ENCODE results near the gene TNFAIP8L2. TPM values are rescaled to one million over a fixed set of nuclear protein-coding genes. Genes with fewer than 3 reads are reported as not detected.

TNFAIP8L2 gene
- total RNA-seq, 5 donors from 2014 or later (not counting 1 experiment from before 2014, with no cell fraction given) = 3.7 to 41.2 (median 38.8) TPM

DNA sequence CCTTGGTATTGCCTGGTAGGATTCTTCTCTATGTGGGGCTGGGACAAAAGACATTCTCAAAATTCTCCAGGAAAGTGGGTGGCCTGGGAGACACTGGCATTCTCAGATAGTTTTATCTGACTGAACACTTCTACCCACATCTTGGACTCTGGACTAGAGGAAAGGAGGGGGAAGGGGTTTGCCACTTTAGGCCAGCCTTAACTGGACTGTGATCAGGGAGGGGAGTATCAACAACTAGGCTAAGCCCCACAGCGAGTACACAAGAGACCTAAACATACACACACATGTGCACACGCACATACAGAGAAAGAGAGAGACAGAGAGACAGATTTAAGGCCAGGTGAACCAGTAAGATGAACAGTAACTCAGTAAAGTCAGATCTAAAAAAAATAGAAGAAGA, 8.8 kb upstream of the TNFAIP8L2 start:
- no peaks in the 10 kb centered on the region for H3K27me3 Mint-ChIP-seq
- no peak overlapping the region for H3K27ac Mint-ChIP-seq
- DNase-seq (no peak), ATAC-seq (replicated peaks in 1 of 4) (no peak)
- Histone ChIP-seq H3K9me3 (no peaks in the 10 kb centered on the region), H3K36me3 (ENCODE audit: control insufficient read depth in 2 of 2, extremely low read depth in 1 of 2, insufficient read depth in 1 of 2, low read length in 1 of 2) (no peaks in the 10 kb centered on the region), H3K27ac (ENCODE audit: low read length) (no peak overlapping the region), H3K27me3 (replicated peaks in 1 of 2; ENCODE audit: control insufficient read depth in 2 of 2, extremely low read depth in 1 of 2, insufficient read depth in 2 of 2, low read length in 1 of 2) (peaks cover 0 to 11% of the 10 kb centered on the region in 2 experiments), H3K4me1 (ENCODE audit: control insufficient read depth in 1 of 2, extremely low read depth in 1 of 2, insufficient read depth in 2 of 2, low read length in 2 of 2) (peaks cover 0 to 23% of the 10 kb centered on the region in 2 experiments), H3K4me3 (ENCODE audit: control insufficient read depth in 1 of 2, extremely low read depth in 1 of 2, low read length in 1 of 2) (no peak overlapping the region)
- peak overlapping the region; percentile 86 to 95 (median 94) for H3K4me3 Mint-ChIP-seq
- CTCF ChIA-PET = interaction anchor here in 1 of 2 donors (1.2 to 1.9 kb wide), 2 partner anchors 48 to 123 kb away, joined by 4 to 5 read pairs; no protein-coding TSS in a partner anchor
- WGBS (ENCODE audit: insufficient coverage) = no CpG with 5 or more reads among the region's 2 CpGs
- H3K9me3 Mint-ChIP-seq = no peaks in the 10 kb centered on the region
- POLR2A ChIA-PET = no interaction called here
- H3K36me3 Mint-ChIP-seq = no peaks in the 10 kb centered on the region
- peaks cover 14 to 17% (median 16%) of the 10 kb centered on the region in 3 donors for H3K4me1 Mint-ChIP-seq

- H3K9me3 Mint-ChIP-seq = no peaks in the 10 kb centered on the region
- Histone ChIP-seq H3K27ac (ENCODE audit: low read length) (peak overlapping the region; percentile 68), H3K4me1 (ENCODE audit: control insufficient read depth in 1 of 2, extremely low read depth in 1 of 2, insufficient read depth in 2 of 2, low read length in 2 of 2) (peaks cover 39 to 53% of the 10 kb centered on the region in 2 experiments), H3K27me3 (replicated peaks in 1 of 2; ENCODE audit: control insufficient read depth in 2 of 2, extremely low read depth in 1 of 2, insufficient read depth in 2 of 2, low read length in 1 of 2) (no peaks in the 10 kb centered on the region), H3K9me3 (no peaks in the 10 kb centered on the region), H3K36me3 (ENCODE audit: control insufficient read depth in 2 of 2, extremely low read depth in 1 of 2, insufficient read depth in 1 of 2, low read length in 1 of 2) (peaks cover 0 to 27% of the 10 kb centered on the region in 2 donors), H3K4me3 (ENCODE audit: control insufficient read depth in 1 of 2, extremely low read depth in 1 of 2, low read length in 1 of 2) (peak overlapping the region; percentile 89 to 97)
- DNase-seq (peak in 34 of 35 experiments; percentile 28 to 74 (median 50)), ATAC-seq (replicated peaks in 1 of 4) (peak; percentile 58 to 78 (median 72))
- H3K4me1 Mint-ChIP-seq = peaks cover 50 to 66% (median 63%) of the 10 kb centered on the region in 3 donors
- H3K4me3 Mint-ChIP-seq = peak overlapping the region; percentile 99 to 100 (median 100)
- peak overlapping the region; percentile 97 to 100 for H3K27ac Mint-ChIP-seq
- ChIA-PET POLR2A (interaction anchor here in 1 of 2 donors (0.6 kb wide), 1 partner anchor 734 kb away, joined by 3 read pairs; no protein-coding TSS in a partner anchor), CTCF (interaction anchor here (0.5 to 5.1 kb wide), 15 partner anchors 9 to 241 kb away, joined by 3 to 144 read pairs (median 5); partner anchors contain the start of genes GABPB2 (in 1 of the 2), LYSMD1 (in 1 of the 2), MINDY1 (in 1 of the 2) and PSMD4 (in 1 of the 2))
- H3K27me3 Mint-ChIP-seq = no peaks in the 10 kb centered on the region
- 4% methylated on average over 5 of the region's 6 CpGs for WGBS (ENCODE audit: insufficient coverage)
- H3K36me3 Mint-ChIP-seq = peaks cover 27% of the 10 kb centered on the region
Observed at GRCh38 chr1:151157067-151157531, 650 bp downstream of the TNFAIP8L2 start.

DNA sequence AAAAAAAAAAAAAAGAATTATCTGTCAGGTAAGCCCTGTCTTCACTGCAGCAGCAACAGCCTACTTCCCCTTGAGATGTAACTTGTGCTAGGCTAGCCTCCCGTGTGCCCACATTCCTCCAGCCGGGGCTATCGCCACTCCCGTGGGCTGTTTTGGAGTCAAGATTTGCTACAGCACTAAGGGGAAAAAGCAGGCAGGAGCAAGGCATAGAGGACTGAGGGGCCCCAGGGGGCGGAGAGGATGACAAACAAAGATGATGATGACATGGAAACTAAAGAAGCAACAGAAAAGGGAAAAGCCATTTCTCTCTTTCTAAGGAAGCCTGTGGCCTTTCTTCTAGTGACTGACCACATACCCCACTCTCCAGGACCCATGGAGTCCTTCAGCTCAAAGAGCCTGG, 1.9 kb downstream of the TNFAIP8L2 start:
- H3K27ac Mint-ChIP-seq = peak overlapping the region; percentile 97 to 100
- peaks cover 59 to 77% (median 71%) of the 10 kb centered on the region in 3 donors for H3K4me1 Mint-ChIP-seq
- ChIA-PET POLR2A (interaction anchor here in 1 of 2 donors (0.7 kb wide), 1 partner anchor 391 kb away, joined by 7 read pairs; no protein-coding TSS in a partner anchor), CTCF (interaction anchor here (0.6 to 5.1 kb wide), 4 partner anchors 15 to 134 kb away, joined by 3 to 144 read pairs (median 16); no protein-coding TSS in a partner anchor)
- no peaks in the 10 kb centered on the region for H3K9me3 ChIP-seq
- no peaks in the 10 kb centered on the region for H3K9me3 Mint-ChIP-seq
- H3K4me1 ChIP-seq (ENCODE audit: control insufficient read depth in 1 of 2, extremely low read depth in 1 of 2, insufficient read depth in 2 of 2, low read length in 2 of 2) = peaks cover 39 to 53% of the 10 kb centered on the region in 2 experiments
- ATAC-seq (replicated peaks in 1 of 4) (no peak), DNase-seq (peak in 1 of 35 experiments; percentile 9)
- H3K27ac ChIP-seq (ENCODE audit: low read length) = peak overlapping the region; percentile 48
- no peaks in the 10 kb centered on the region for H3K27me3 ChIP-seq (replicated peaks in 1 of 2; ENCODE audit: control insufficient read depth in 2 of 2, extremely low read depth in 1 of 2, insufficient read depth in 2 of 2, low read length in 1 of 2)
- H3K36me3 ChIP-seq (ENCODE audit: control insufficient read depth in 2 of 2, extremely low read depth in 1 of 2, insufficient read depth in 1 of 2, low read length in 1 of 2) = peaks cover 0 to 37% of the 10 kb centered on the region in 2 donors
- peak overlapping the region; percentile 7 to 89 for H3K4me3 ChIP-seq (ENCODE audit: control insufficient read depth in 1 of 2, extremely low read depth in 1 of 2, low read length in 1 of 2)
- H3K36me3 Mint-ChIP-seq = peaks cover 27% of the 10 kb centered on the region
- 38% methylated on average over 1 of the region's 5 CpGs for WGBS (ENCODE audit: insufficient coverage)
- H3K4me3 Mint-ChIP-seq = peak overlapping the region; percentile 99 to 100 (median 100)
- no peaks in the 10 kb centered on the region for H3K27me3 Mint-ChIP-seq

GRCh38 chr1:151158751-151159251, 2.4 kb downstream of the TNFAIP8L2 start:
- H3K4me3 ChIP-seq (ENCODE audit: control insufficient read depth in 1 of 2, extremely low read depth in 1 of 2, low read length in 1 of 2) = peak overlapping the region; percentile 25 to 89
- H3K4me1 ChIP-seq (ENCODE audit: control insufficient read depth in 1 of 2, extremely low read depth in 1 of 2, insufficient read depth in 2 of 2, low read length in 2 of 2) = peaks cover 39 to 58% of the 10 kb centered on the region in 2 experiments
- H3K36me3 ChIP-seq (ENCODE audit: control insufficient read depth in 2 of 2, extremely low read depth in 1 of 2, insufficient read depth in 1 of 2, low read length in 1 of 2) = peaks cover 0 to 37% of the 10 kb centered on the region in 2 donors
- DNase-seq = no peak
- H3K27me3 Mint-ChIP-seq = no peaks in the 10 kb centered on the region
- 91% methylated on average over 17 of the region's 22 CpGs for WGBS (ENCODE audit: insufficient coverage)
- peak overlapping the region; percentile 97 to 100 for H3K27ac Mint-ChIP-seq
- no peaks in the 10 kb centered on the region for H3K27me3 ChIP-seq (replicated peaks in 1 of 2; ENCODE audit: control insufficient read depth in 2 of 2, extremely low read depth in 1 of 2, insufficient read depth in 2 of 2, low read length in 1 of 2)
- ChIA-PET POLR2A (no interaction called here), CTCF (interaction anchor here (1.4 to 3.4 kb wide), 3 partner anchors 59 to 134 kb away, joined by 3 to 29 read pairs (median 10); no protein-coding TSS in a partner anchor)
- H3K27ac ChIP-seq (ENCODE audit: low read length) = peak overlapping the region; percentile 48
- no peak for ATAC-seq (replicated peaks in 1 of 4)
- H3K36me3 Mint-ChIP-seq = peaks cover 27% of the 10 kb centered on the region
- H3K4me3 Mint-ChIP-seq = peak overlapping the region; percentile 99 to 100 (median 100)
- H3K9me3 ChIP-seq = no peaks in the 10 kb centered on the region
- peaks cover 59 to 78% (median 71%) of the 10 kb centered on the region in 3 donors for H3K4me1 Mint-ChIP-seq
- no peaks in the 10 kb centered on the region for H3K9me3 Mint-ChIP-seq

DNA sequence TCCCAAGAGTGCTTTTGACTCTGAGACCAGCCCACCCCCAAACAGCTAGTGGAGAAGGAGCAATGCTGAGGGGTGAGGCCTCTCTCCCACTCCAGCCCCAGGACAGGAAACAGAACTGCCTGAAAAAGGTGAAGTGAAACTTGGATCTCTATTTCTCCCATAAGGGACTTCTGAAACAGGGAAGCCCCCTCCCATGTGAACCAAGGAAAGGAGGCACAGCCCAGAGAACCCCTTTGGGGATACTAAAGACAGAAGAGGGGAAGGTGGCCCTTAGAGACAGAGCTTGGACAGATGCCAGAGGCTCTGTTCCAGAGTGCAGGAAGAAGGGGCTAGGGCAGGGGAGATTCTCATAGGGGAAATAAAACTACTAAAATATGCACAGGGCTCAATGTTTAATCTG, 2.9 kb downstream of the TNFAIP8L2 start:
- Mint-ChIP-seq H3K9me3 (no peaks in the 10 kb centered on the region), H3K27me3 (no peaks in the 10 kb centered on the region), H3K4me3 (peak overlapping the region; percentile 61 to 100 (median 99)), H3K36me3 (peaks cover 30% of the 10 kb centered on the region), H3K27ac (peak overlapping the region; percentile 97 to 100), H3K4me1 (peaks cover 62 to 83% (median 75%) of the 10 kb centered on the region in 3 donors)
- CTCF ChIA-PET = interaction anchor here (1.4 to 3.4 kb wide), 3 partner anchors 60 to 135 kb away, joined by 3 to 29 read pairs (median 10); no protein-coding TSS in a partner anchor
- POLR2A ChIA-PET = no interaction called here
- Histone ChIP-seq H3K9me3 (no peaks in the 10 kb centered on the region), H3K36me3 (ENCODE audit: control insufficient read depth in 2 of 2, extremely low read depth in 1 of 2, insufficient read depth in 1 of 2, low read length in 1 of 2) (peaks cover 0 to 37% of the 10 kb centered on the region in 2 donors), H3K27me3 (replicated peaks in 1 of 2; ENCODE audit: control insufficient read depth in 2 of 2, extremely low read depth in 1 of 2, insufficient read depth in 2 of 2, low read length in 1 of 2) (no peaks in the 10 kb centered on the region), H3K4me3 (ENCODE audit: control insufficient read depth in 1 of 2, extremely low read depth in 1 of 2, low read length in 1 of 2) (peak overlapping the region in 1 of 2 donors; percentile 25), H3K4me1 (ENCODE audit: control insufficient read depth in 1 of 2, extremely low read depth in 1 of 2, insufficient read depth in 2 of 2, low read length in 2 of 2) (peaks cover 42 to 58% of the 10 kb centered on the region in 2 experiments), H3K27ac (ENCODE audit: low read length) (peak overlapping the region; percentile 48)
- ATAC-seq (replicated peaks in 1 of 4) (no peak), DNase-seq (no peak)

GRCh38 chr1:151164732-151165280, 8.4 kb downstream of the TNFAIP8L2 start:
- Mint-ChIP-seq H3K27me3 (peaks cover 0 to 3% of the 10 kb centered on the region in 2 donors), H3K4me3 (peak overlapping the region; percentile 85 to 99 (median 98)), H3K27ac (peak overlapping the region; percentile 94 to 98), H3K36me3 (peaks cover 41% of the 10 kb centered on the region), H3K9me3 (no peaks in the 10 kb centered on the region), H3K4me1 (peaks cover 64 to 68% (median 66%) of the 10 kb centered on the region in 3 donors)
- Histone ChIP-seq H3K27me3 (replicated peaks in 1 of 2; ENCODE audit: control insufficient read depth in 2 of 2, extremely low read depth in 1 of 2, insufficient read depth in 2 of 2, low read length in 1 of 2) (no peaks in the 10 kb centered on the region), H3K9me3 (no peaks in the 10 kb centered on the region), H3K36me3 (ENCODE audit: control insufficient read depth in 2 of 2, extremely low read depth in 1 of 2, insufficient read depth in 1 of 2, low read length in 1 of 2) (peaks cover 7 to 46% of the 10 kb centered on the region in 2 donors), H3K4me1 (ENCODE audit: control insufficient read depth in 1 of 2, extremely low read depth in 1 of 2, insufficient read depth in 2 of 2, low read length in 2 of 2) (peaks cover 22 to 49% of the 10 kb centered on the region in 2 experiments), H3K27ac (ENCODE audit: low read length) (no peak overlapping the region), H3K4me3 (ENCODE audit: control insufficient read depth in 1 of 2, extremely low read depth in 1 of 2, low read length in 1 of 2) (peak overlapping the region in 1 of 2 donors; percentile 99)
- CTCF ChIA-PET = interaction anchor here (0.5 to 2.0 kb wide), 2 partner anchors 9 to 65 kb away, joined by 4 to 12 read pairs; no protein-coding TSS in a partner anchor
- WGBS (ENCODE audit: insufficient coverage) = 88% methylated on average over 8 of the region's 11 CpGs
- ATAC-seq (replicated peaks in 1 of 4) (no peak), DNase-seq (no peak)
- POLR2A ChIA-PET = no interaction called here
